Endothelial cell of umbilical vein (primary cell): ENCODE measurements around the gene ZNF346. TPM values are rescaled to one million over a fixed set of nuclear protein-coding genes. Genes with fewer than 3 reads are reported as not detected.
A peak's percentile ranks its signal among the peaks of the same experiment; 100 is the strongest.

ENCODE experiments used
- BruUV-seq: library from RNA; stranded (reverse); fragments of 400-500 nt; replicated peaks from 2 replicates; lab custom pipeline; 2021; lab: Mats Ljungman, UMichigan
- CTCF ChIA-PET: fragments of 300-600, 350-600 bp; sonication (Branson Sonifier 250); formaldehyde crosslinking; loops from one replicate; lab custom pipeline; 2021; ENCODE audit warnings: antibody characterized with exemption, inconsistent platforms; lab: Charles Lee
- POLR2A ChIA-PET: fragments of 300-600, 350-600 bp; sonication (Branson Sonifier 250); formaldehyde crosslinking; loops from one replicate; lab custom pipeline; 2021; ENCODE audit warnings: antibody characterized with exemption, inconsistent platforms; lab: Charles Lee
- DNase-seq: peaks from one replicate; pipeline ENCODE4 v3.0.0-alpha.2; 2011; ENCODE audit warnings: low read depth, low spot score
- FAIRE-seq: peaks from 2 replicates; lab custom pipeline; 2011; peaks lifted over from hg19 to GRCh38; lab: Jason Lieb, UNC
- H2AFZ ChIP-seq: 2 replicates; pipeline ENCODE4 v1.6.0; 2012; ENCODE audit warnings: low read depth, low read length, control low read depth, inconsistent platforms
- H3K27ac ChIP-seq: 2 replicates; pipeline ENCODE4 v1.5.1; 2011; ENCODE audit warnings: low read depth, mild to moderate bottlenecking, control low read depth, low read length, moderate library complexity; ENCODE audit not compliant: insufficient read depth
- H3K27me3 ChIP-seq, 2 experiments: 2 replicates each; pipeline versions ENCODE4 v1.6.0 to v1.6.1; 2011; ENCODE audit warnings: low read length in 2 of 2, mixed read lengths in 1 of 2; ENCODE audit not compliant: control insufficient read depth in 2 of 2, insufficient read depth in 2 of 2
- H3K36me3 ChIP-seq, 2 experiments: 2 replicates in 1 of 2; 3 replicates in 1 of 2; pipeline ENCODE4 v1.5.1; 2011; ENCODE audit warnings: low read length in 2 of 2, mild to moderate bottlenecking in 1 of 2, moderate library complexity in 1 of 2; ENCODE audit not compliant: control insufficient read depth in 2 of 2, insufficient read depth in 2 of 2; ENCODE audit errors: extremely low read depth in 1 of 2
- H3K4me1 ChIP-seq: 3 replicates; pipeline ENCODE4 v1.5.1; 2011; ENCODE audit warnings: mild to moderate bottlenecking, low read length; ENCODE audit not compliant: control insufficient read depth, insufficient read depth; ENCODE audit errors: extremely low read depth
- H3K4me2 ChIP-seq: 2 replicates; pipeline ENCODE4 v1.6.1; 2011; ENCODE audit warnings: low read length, control low read depth, mixed read lengths; ENCODE audit not compliant: insufficient read depth
- H3K4me3 ChIP-seq, 3 experiments: fragments of 200-600 bp in 1 of 3; sonication (generic), shearing (Covaris generic) in 1 of 3; replicated peaks in 1 of 3; 2 replicates each; pipeline ENCODE4 v1.5.1; 2011 to 2016; ENCODE audit warnings: control low read depth in 3 of 3, low read length in 3 of 3, mild to moderate bottlenecking in 2 of 3, inconsistent platforms in 1 of 3, low read depth in 1 of 3, moderate library complexity in 1 of 3; ENCODE audit not compliant: insufficient read depth in 1 of 3
- H3K79me2 ChIP-seq: 2 replicates; pipeline ENCODE4 v1.6.0; 2012; ENCODE audit warnings: low read length, inconsistent platforms; ENCODE audit not compliant: control insufficient read depth, insufficient read depth
- H3K9ac ChIP-seq: replicated peaks from 2 replicates; pipeline ENCODE3; 2011; ENCODE audit warnings: low read length, control low read depth; ENCODE audit not compliant: insufficient read depth; ENCODE audit errors: extremely low read depth
- H3K9me1 ChIP-seq: replicated peaks from 3 replicates; pipeline ENCODE4 v1.6.0; 2011; ENCODE audit warnings: mild to moderate bottlenecking, low read length; ENCODE audit not compliant: control insufficient read depth, insufficient read depth; ENCODE audit errors: extremely low read depth
- H3K9me3 ChIP-seq: replicated peaks from 2 replicates; pipeline ENCODE4 v1.5.1; 2012; ENCODE audit warnings: low read length, inconsistent platforms; ENCODE audit not compliant: control insufficient read depth, insufficient read depth
- H4K20me1 ChIP-seq: replicated peaks from 2 replicates; pipeline ENCODE3; 2011; ENCODE audit warnings: mild to moderate bottlenecking, low read length; ENCODE audit not compliant: control insufficient read depth, insufficient read depth; ENCODE audit errors: extremely low read depth
- EZH2 ChIP-seq: IDR thresholded peaks from 2 replicates; pipeline ENCODE4 v1.6.1; 2012; ENCODE audit warnings: borderline replicate concordance, low read depth, mild to moderate bottlenecking, moderate library complexity, low read length, inconsistent platforms; ENCODE audit not compliant: severe bottlenecking
- POLR2AphosphoS5 ChIP-seq: IDR thresholded peaks from 2 replicates; pipeline ENCODE4 v1.6.1; 2012; ENCODE audit warnings: low read depth, mild to moderate bottlenecking, control low read depth, low read length, moderate library complexity; ENCODE audit not compliant: insufficient read depth
- dilution Hi-C: fragments of 300-500 bp; cut with MboI; formaldehyde crosslinking; loops from one replicate; pipeline ENCODE4 v1.15.0; 2019; ENCODE audit warnings: low sequenced_read_pairs; ENCODE audit not compliant: extremely low pct_ligation_motif_present
- intact Hi-C: fragments of 100-400 bp; cut with micrococcal nuclease; formaldehyde crosslinking; loops from one replicate; pipeline ENCODE4 v1.10.0; 2022
- polyA plus RNA-seq, 4 experiments: library from polyadenylated mRNA; depleted of rRNA in 3 of 4; stranded (reverse) in 3 of 4; unstranded in 1 of 4; fragments of >200 nt; gene quantifications; 2 replicates each; pipeline versions ENCODE4 v1.2.1 to v1.2.3, GENCODE V29; 2011 to 2012; ENCODE audit warnings: missing spikeins in 1 of 4
- total RNA-seq: library from RNA; stranded (reverse); gene quantifications from 2 replicates; pipeline ENCODE4 v1.2.3, GENCODE V29; 2021
- TF ChIP-seq, protein P1 (sequence below), 2 donors: IDR thresholded peaks; 1 replicate in 1 of 2; 2 replicates in 1 of 2; pipeline ENCODE4 v1.5.1; 2011; ENCODE audit warnings: low read length in 2 of 2, mild to moderate bottlenecking in 2 of 2, moderate library complexity in 2 of 2, control low read depth in 1 of 2, inconsistent platforms in 1 of 2, low read depth in 1 of 2; ENCODE audit not compliant: insufficient read depth in 1 of 2; ENCODE audit errors: extremely low read depth in 1 of 2
- TF ChIP-seq, protein P2 (sequence below): IDR thresholded peaks from 2 replicates; pipeline ENCODE4 v1.6.1; 2011; ENCODE audit not compliant: insufficient read depth, insufficient read length

Gene ZNF346
- total and polyA plus RNA-seq, 2 donors (not counting 3 experiments of a cell fraction or from before 2014, with no cell fraction given), result 25.3 to 35.2 TPM

DNA sequence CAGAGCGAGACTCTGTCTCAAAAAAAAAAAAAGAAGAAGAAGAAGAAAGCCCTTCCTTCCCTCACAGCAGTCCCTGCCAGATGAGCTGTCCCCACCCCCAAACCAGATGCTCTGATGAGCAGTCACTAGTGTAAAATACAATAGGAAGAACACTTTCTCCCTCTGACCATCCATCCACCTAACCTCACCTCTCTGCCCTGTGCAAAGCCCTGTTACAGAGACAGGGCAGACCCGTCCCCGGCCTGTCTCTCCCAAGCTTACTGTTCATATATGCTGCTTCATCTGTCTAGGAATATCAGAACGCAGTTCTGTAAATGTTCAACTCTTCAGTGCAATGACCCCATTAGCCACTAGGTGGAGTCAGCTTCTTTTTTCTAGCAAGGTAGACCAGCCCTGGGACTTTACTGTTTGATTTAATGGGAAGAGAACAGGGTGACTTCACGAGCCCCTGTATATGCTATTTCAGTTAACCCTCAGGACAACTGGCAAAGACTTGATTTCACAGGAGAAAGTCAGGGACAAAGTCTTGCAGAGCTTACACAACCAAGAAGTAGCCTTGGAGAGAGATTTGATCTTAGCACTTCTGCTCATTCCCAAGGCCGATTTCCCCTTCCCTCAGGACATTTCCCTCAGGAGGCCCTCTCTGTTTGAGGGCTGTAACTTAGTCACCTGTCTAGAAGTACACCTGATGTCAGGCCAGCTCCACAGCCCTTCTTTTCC lies 49.3 kb downstream of the ZNF346 start:
- no peaks in the 10 kb centered on the region for H3K9me3 ChIP-seq
- no peak overlapping the region for H3K4me2 ChIP-seq
- CTCF ChIA-PET, result interaction anchor here (0.5 to 8.6 kb wide), 43 partner anchors 8 to 414 kb away, joined by 3 to 274 read pairs (median 4); partner anchors contain the start of genes FGFR4, NSD1, PFN3 and UIMC1
- no peak overlapping the region for H2AFZ ChIP-seq
- H4K20me1 ChIP-seq, result no peaks in the 10 kb centered on the region
- POLR2A ChIA-PET, result interaction anchor here (0.5 to 1.2 kb wide), 3 partner anchors 9 to 122 kb away, joined by 4 to 12 read pairs (median 6); partner anchors contain the start of gene UIMC1
- TF ChIP-seq, protein P1, sequence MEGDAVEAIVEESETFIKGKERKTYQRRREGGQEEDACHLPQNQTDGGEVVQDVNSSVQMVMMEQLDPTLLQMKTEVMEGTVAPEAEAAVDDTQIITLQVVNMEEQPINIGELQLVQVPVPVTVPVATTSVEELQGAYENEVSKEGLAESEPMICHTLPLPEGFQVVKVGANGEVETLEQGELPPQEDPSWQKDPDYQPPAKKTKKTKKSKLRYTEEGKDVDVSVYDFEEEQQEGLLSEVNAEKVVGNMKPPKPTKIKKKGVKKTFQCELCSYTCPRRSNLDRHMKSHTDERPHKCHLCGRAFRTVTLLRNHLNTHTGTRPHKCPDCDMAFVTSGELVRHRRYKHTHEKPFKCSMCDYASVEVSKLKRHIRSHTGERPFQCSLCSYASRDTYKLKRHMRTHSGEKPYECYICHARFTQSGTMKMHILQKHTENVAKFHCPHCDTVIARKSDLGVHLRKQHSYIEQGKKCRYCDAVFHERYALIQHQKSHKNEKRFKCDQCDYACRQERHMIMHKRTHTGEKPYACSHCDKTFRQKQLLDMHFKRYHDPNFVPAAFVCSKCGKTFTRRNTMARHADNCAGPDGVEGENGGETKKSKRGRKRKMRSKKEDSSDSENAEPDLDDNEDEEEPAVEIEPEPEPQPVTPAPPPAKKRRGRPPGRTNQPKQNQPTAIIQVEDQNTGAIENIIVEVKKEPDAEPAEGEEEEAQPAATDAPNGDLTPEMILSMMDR (IDR thresholded peaks at IDR 0.05; ENCODE audit: extremely low read depth in 1 of 2, insufficient read depth in 1 of 2, low read depth in 1 of 2, low read length in 2 of 2), result peak; percentile 77 to 80
- TF ChIP-seq, protein P2, sequence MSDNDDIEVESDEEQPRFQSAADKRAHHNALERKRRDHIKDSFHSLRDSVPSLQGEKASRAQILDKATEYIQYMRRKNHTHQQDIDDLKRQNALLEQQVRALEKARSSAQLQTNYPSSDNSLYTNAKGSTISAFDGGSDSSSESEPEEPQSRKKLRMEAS, result no peak
- TF ChIP-seq POLR2AphosphoS5 (no peak), EZH2 (no peak)
- H3K36me3 ChIP-seq, result no peaks in the 10 kb centered on the region
- no peak overlapping the region for H3K4me3 ChIP-seq
- BruUV-seq, result no TSS peak
- no peaks in the 10 kb centered on the region for H3K4me1 ChIP-seq
- DNase-seq (peak; percentile 86), FAIRE-seq (peak; percentile 91)
- intact Hi-C loops (loop anchor here (1.0 kb wide), 1 partner anchor 40 kb away; no protein-coding TSS in a partner anchor), dilution Hi-C loops (no loop called here)
- no peak overlapping the region for H3K27ac ChIP-seq
- no peaks in the 10 kb centered on the region for H3K79me2 ChIP-seq
- H3K9me1 ChIP-seq, result no peaks in the 10 kb centered on the region
- H3K9ac ChIP-seq, result no peak overlapping the region
- H3K27me3 ChIP-seq, result no peaks in the 10 kb centered on the region
